ENCODE measurements around the gene RNF150.

DNA sequence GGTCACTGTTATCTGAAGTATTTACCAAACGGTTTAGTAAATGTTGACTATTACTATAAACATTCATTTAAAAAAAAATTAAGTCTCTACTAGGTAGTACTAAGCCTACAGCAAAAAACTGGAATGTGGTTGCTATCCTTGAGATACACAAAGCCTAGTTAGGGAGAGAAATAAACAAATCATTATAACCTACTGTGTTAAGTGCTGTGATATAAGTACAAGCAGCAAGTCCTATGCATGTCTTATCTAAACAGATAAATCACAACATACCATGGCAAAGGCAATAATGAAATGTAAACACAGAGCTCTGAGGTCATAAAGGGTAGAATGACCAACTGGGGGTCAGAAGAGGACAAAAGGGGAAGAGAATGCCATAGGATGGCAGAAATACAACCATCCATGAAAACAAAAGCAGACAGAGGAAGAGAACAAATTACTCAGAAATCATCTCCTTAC, 92.2 kb downstream of the RNF150 start:
- TF ChIP-seq, protein P1, sequence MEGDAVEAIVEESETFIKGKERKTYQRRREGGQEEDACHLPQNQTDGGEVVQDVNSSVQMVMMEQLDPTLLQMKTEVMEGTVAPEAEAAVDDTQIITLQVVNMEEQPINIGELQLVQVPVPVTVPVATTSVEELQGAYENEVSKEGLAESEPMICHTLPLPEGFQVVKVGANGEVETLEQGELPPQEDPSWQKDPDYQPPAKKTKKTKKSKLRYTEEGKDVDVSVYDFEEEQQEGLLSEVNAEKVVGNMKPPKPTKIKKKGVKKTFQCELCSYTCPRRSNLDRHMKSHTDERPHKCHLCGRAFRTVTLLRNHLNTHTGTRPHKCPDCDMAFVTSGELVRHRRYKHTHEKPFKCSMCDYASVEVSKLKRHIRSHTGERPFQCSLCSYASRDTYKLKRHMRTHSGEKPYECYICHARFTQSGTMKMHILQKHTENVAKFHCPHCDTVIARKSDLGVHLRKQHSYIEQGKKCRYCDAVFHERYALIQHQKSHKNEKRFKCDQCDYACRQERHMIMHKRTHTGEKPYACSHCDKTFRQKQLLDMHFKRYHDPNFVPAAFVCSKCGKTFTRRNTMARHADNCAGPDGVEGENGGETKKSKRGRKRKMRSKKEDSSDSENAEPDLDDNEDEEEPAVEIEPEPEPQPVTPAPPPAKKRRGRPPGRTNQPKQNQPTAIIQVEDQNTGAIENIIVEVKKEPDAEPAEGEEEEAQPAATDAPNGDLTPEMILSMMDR (IDR thresholded peaks at IDR 0.05), result no peak
- TF ChIP-seq POLR2A (IDR thresholded peaks at IDR 0.05; ENCODE audit: low read depth), result no peak
- TF ChIP-seq POLR2AphosphoS5 (IDR thresholded peaks at IDR 0.05), result no peak
